B cell (primary cell): ENCODE data around the gene UBALD2. TPM values are rescaled to one million over a fixed set of nuclear protein-coding genes. Genes with fewer than 3 reads are reported as not detected.

Experiments used
- ATAC-seq: fragments of 200-7000 bp; cut with Tn5 transposase; one replicate; pipeline ENCODE4 v1.10.0; 2021; ENCODE audit warnings: low read depth, mild to moderate bottlenecking, moderate number of reproducible peaks, moderate library complexity
- CTCF ChIA-PET: fragments of 350-600 bp; sonication (Branson Sonifier 250); formaldehyde crosslinking; loops from one replicate; lab custom pipeline; 2021; ENCODE audit warnings: antibody characterized with exemption, inconsistent platforms; lab: Charles Lee
- POLR2A ChIA-PET: fragments of 350-600 bp; sonication (Branson Sonifier 250); formaldehyde crosslinking; loops from one replicate; lab custom pipeline; 2021; ENCODE audit warnings: antibody characterized with exemption; lab: Charles Lee
- DNase-seq: peaks from one replicate; pipeline ENCODE4 v3.0.0; 2013
- H2AFZ ChIP-seq: 2 replicates; pipeline ENCODE4 v1.6.1; 2012; ENCODE audit warnings: mild to moderate bottlenecking, low read depth, low read length; ENCODE audit not compliant: insufficient read depth, poor library complexity, severe bottlenecking
- H3K27ac ChIP-seq, 2 donors: 1 replicate in 1 of 2; 2 replicates in 1 of 2; pipeline ENCODE4 v1.5.1; 2012 to 2013; ENCODE audit warnings: low read length in 2 of 2, mild to moderate bottlenecking in 2 of 2, moderate library complexity in 1 of 2
- H3K27me3 ChIP-seq, 4 experiments: fragments of 200-600 bp in 1 of 4; sonication (generic) in 1 of 4; replicated peaks in 1 of 4; 1 replicate in 2 of 4; 2 replicates in 2 of 4; pipeline versions ENCODE4 v1.6.1 to v1.7.0; 2013 to 2016; ENCODE audit warnings: low read length in 3 of 4, mild to moderate bottlenecking in 2 of 4, mixed read lengths in 1 of 4, moderate library complexity in 1 of 4; ENCODE audit not compliant: insufficient read depth in 4 of 4, control insufficient read depth in 3 of 4; ENCODE audit errors: control extremely low read depth in 1 of 4
- H3K36me3 ChIP-seq, 2 experiments: replicated peaks in 1 of 2; 1 replicate in 1 of 2; 2 replicates in 1 of 2; pipeline versions ENCODE4 v1.6.1 to v1.7.1; 2013; ENCODE audit warnings: low read length in 1 of 2; ENCODE audit not compliant: insufficient read depth in 2 of 2, control insufficient read depth in 1 of 2; ENCODE audit errors: control extremely low read depth in 1 of 2, extremely low read depth in 1 of 2
- H3K4me1 ChIP-seq, 2 donors: fragments of 200-600 bp in 1 of 2; sonication (generic) in 1 of 2; 1 replicate in 1 of 2; 2 replicates in 1 of 2; pipeline versions ENCODE4 v1.5.1 to v1.6.1; 2013 to 2017; ENCODE audit warnings: low read length in 2 of 2; ENCODE audit not compliant: control insufficient read depth in 2 of 2, insufficient read depth in 2 of 2
- H3K4me2 ChIP-seq: replicated peaks from 2 replicates; pipeline ENCODE3; 2012; ENCODE audit warnings: mild to moderate bottlenecking, low read depth, low read length; ENCODE audit not compliant: poor library complexity, severe bottlenecking
- H3K4me3 ChIP-seq, 5 experiments: fragments of 200-600 bp in 1 of 5; sonication (generic) in 1 of 5; 1 replicate in 3 of 5; 2 replicates in 2 of 5; pipeline versions ENCODE4 v1.5.1 to v1.7.0; 2011 to 2016; ENCODE audit warnings: low read length in 4 of 5, mild to moderate bottlenecking in 4 of 5, low read depth in 2 of 5, control low read depth in 1 of 5, moderate library complexity in 1 of 5; ENCODE audit not compliant: insufficient read depth in 1 of 5; ENCODE audit errors: control extremely low read depth in 1 of 5, extremely low read depth in 1 of 5
- H3K79me2 ChIP-seq: fragments of 200-600 bp; sonication (generic); one replicate; pipeline ENCODE4 v1.6.0; 2016; ENCODE audit warnings: low read length; ENCODE audit not compliant: control insufficient read depth, insufficient read depth
- H3K9ac ChIP-seq: fragments of 200-600 bp; sonication (generic); 2 replicates; pipeline ENCODE4 v1.6.1; 2017; ENCODE audit warnings: mild to moderate bottlenecking, low read length, moderate library complexity
- H3K9me3 ChIP-seq, 3 donors: one replicate each; pipeline versions ENCODE4 v1.6.1 to v1.7.1; 2013; ENCODE audit warnings: low read length in 2 of 3; ENCODE audit not compliant: control insufficient read depth in 2 of 3, insufficient read depth in 1 of 3; ENCODE audit errors: control extremely low read depth in 1 of 3
- H4K20me1 ChIP-seq: 2 replicates; pipeline ENCODE4 v1.6.0; 2012; ENCODE audit warnings: mild to moderate bottlenecking, low read length; ENCODE audit not compliant: insufficient read depth, control insufficient read depth, poor library complexity, severe bottlenecking
- H3K27ac Mint-ChIP-seq: one replicate; pipeline ENCODE4 v1.8.0; 2021; ENCODE audit warnings: mixed read lengths
- H3K27me3 Mint-ChIP-seq: one replicate; pipeline ENCODE4 v1.8.0; 2021; ENCODE audit warnings: mixed read lengths
- H3K4me1 Mint-ChIP-seq: one replicate; pipeline ENCODE4 v1.8.0; 2021; ENCODE audit warnings: mixed read lengths
- H3K4me3 Mint-ChIP-seq: one replicate; pipeline ENCODE4 v1.8.0; 2021; ENCODE audit warnings: mixed read lengths
- H3K9me3 Mint-ChIP-seq: one replicate; pipeline ENCODE4 v1.8.0; 2022; ENCODE audit warnings: mixed read lengths; ENCODE audit not compliant: insufficient read depth
- CTCF ChIP-seq: fragments of 200-600 bp; IDR thresholded peaks from one replicate; pipeline ENCODE4 v1.8.0; 2022; ENCODE audit warnings: antibody characterized with exemption, mild to moderate bottlenecking
- EZH2 ChIP-seq: IDR thresholded peaks from 2 replicates; pipeline ENCODE4 v1.6.1; 2012; ENCODE audit warnings: borderline replicate concordance, low read depth, mild to moderate bottlenecking, moderate library complexity, low read length; ENCODE audit not compliant: insufficient read depth, poor library complexity, severe bottlenecking
- WGBS: methylation state at CpG from one replicate; pipeline ENCODE4 v1.1.5; 2013; ENCODE audit warnings: missing lambda C conversion rate; ENCODE audit not compliant: insufficient coverage; 5-methylcytosine and 5-hydroxymethylcytosine counted together
- intact Hi-C: fragments of 100-400 bp; cut with micrococcal nuclease; formaldehyde crosslinking; loops from one replicate; pipeline ENCODE4 v1.10.0; 2022
- polyA plus RNA-seq: library from polyadenylated mRNA; depleted of rRNA; stranded (reverse); fragments of >200 nt; gene quantifications from 2 replicates; pipeline ENCODE4 v1.2.3, GENCODE V29; 2012
- total RNA-seq, 2 donors: library from RNA; stranded (reverse); fragments of 120-200 nt in 1 of 2; gene quantifications; 1 replicate in 1 of 2; 2 replicates in 1 of 2; pipeline versions ENCODE4 v1.2.3 to v1.2.4, GENCODE V29; 2013 to 2022

UBALD2 gene
- total and polyA plus RNA-seq, 2 donors (not counting 1 experiment from before 2014, with no cell fraction given), result 78.9 to 155 TPM

DNA sequence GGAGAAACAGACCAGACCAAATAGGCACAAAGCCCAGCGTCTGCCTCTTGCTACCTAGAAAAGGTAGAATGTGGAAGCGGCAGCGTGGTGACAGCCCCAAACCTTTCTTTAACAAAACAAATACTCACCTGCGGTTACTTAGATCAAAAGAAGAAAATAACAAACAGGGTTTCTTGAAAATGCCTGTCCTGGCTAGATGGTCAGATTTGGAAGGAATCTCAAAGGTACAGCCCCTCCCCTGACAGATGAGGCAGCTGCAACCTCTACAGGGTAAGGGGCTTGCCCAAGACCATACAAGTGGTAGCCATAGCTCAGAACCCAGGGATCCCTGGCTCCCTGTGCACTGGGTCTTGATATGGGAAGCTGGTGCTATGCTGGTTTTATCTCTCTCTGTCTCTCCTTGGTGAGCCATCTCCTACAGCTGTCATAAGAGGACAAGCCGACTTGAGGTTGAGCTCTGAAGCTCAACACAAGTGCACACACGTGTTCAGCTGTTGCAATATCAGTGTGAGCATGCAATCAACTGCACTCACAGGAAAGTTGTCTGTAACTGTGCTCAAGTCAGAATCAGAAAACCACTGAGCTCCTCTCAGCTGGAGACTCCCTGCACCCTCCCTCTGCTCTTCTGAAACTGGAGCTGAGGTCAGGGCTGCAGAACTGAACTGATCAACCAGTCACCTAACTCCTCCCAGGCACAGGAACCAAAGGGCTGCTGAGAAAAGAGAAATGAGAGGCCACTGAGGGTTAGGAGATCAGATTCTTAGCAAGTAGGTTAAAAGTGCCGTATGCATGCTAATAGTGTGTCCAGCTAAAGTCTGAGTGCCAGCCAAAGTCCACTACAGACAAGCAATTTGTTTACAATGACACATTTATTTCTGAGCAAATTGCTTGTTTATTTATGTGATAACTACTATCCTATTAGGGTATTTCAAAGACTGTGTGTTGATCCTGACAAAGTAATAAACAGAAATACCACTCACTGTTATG is 18.8 kb upstream of the UBALD2 start:
- H3K9ac ChIP-seq, result no peak overlapping the region
- H3K4me2 ChIP-seq, result peak overlapping the region; percentile 31
- DNase-seq (peak; percentile 53), ATAC-seq (peak; percentile 84)
- H3K4me1 Mint-ChIP-seq, result peaks cover 16% of the 10 kb centered on the region
- no peaks in the 10 kb centered on the region for H3K36me3 ChIP-seq
- H3K9me3 ChIP-seq, result no peaks in the 10 kb centered on the region
- TF ChIP-seq EZH2 (no peak), CTCF (no peak)
- no peak overlapping the region for H3K4me3 ChIP-seq
- peak overlapping the region; percentile 7 for H3K4me3 Mint-ChIP-seq
- ChIA-PET POLR2A (interaction anchor here (0.7 to 2.4 kb wide), 4 partner anchors 18 to 55 kb away, joined by 3 to 6 read pairs (median 4); no protein-coding TSS in a partner anchor), CTCF (interaction anchor here (0.6 to 2.3 kb wide), 14 partner anchors 8 to 321 kb away, joined by 3 to 15 read pairs (median 3); no protein-coding TSS in a partner anchor)
- no peak overlapping the region for H2AFZ ChIP-seq
- H3K27me3 ChIP-seq, result peaks cover 0 to 29% (median 18%) of the 10 kb centered on the region in 4 experiments
- WGBS, result 12% methylated on average over 2 of the region's 7 CpGs
- peaks cover 4% of the 10 kb centered on the region for H3K79me2 ChIP-seq
- peaks cover 25% of the 10 kb centered on the region for H3K27me3 Mint-ChIP-seq
- H3K27ac ChIP-seq, result no peak overlapping the region
- no peaks in the 10 kb centered on the region for H3K9me3 Mint-ChIP-seq
- intact Hi-C loops, result no loop called here
- H3K27ac Mint-ChIP-seq, result peak overlapping the region; percentile 41
- no peaks in the 10 kb centered on the region for H4K20me1 ChIP-seq
- peaks cover 13 to 18% of the 10 kb centered on the region in 2 donors for H3K4me1 ChIP-seq
